ENCODE data around the gene CACNA2D3.

GRCh38 chr3:54345847-54346375, 223.6 kb downstream of the CACNA2D3 start:
- TF ChIP-seq BHLHE40 (IDR thresholded peaks at IDR 0.05; ENCODE audit: borderline replicate concordance) (no peak), NFRKB (IDR thresholded peaks at IDR 0.05) (no peak), TARDBP (IDR thresholded peaks at IDR 0.05) (no peak), FOXK2 (IDR thresholded peaks at IDR 0.05) (no peak), ELF4 (IDR thresholded peaks at IDR 0.05) (no peak), HDGF (IDR thresholded peaks at IDR 0.05; ENCODE audit: borderline replicate concordance) (no peak), SP1 (IDR thresholded peaks at IDR 0.05) (no peak), FOXA1 (IDR thresholded peaks at IDR 0.05) (no peak), FOXM1 (IDR thresholded peaks at IDR 0.05; ENCODE audit: borderline replicate concordance) (no peak), CTBP1 (IDR thresholded peaks at IDR 0.05; ENCODE audit: borderline replicate concordance) (no peak), LEF1 (IDR thresholded peaks at IDR 0.05; ENCODE audit: borderline replicate concordance) (no peak)

All from HEK293T (cell line).